Ishikawa (cell line): ENCODE measurements around the gene RBM20.

Experiments
- CEBPB ChIP-seq: IDR thresholded peaks from 2 replicates; pipeline ENCODE4 v1.6.1; 2012
- CREB1 ChIP-seq: IDR thresholded peaks from 2 replicates; pipeline ENCODE4 v1.6.1; 2012; ENCODE audit warnings: low read depth
- EGR1 ChIP-seq: IDR thresholded peaks from 2 replicates; pipeline ENCODE4 v1.6.1; 2012
- EP300 ChIP-seq: IDR thresholded peaks from 2 replicates; pipeline ENCODE4 v1.6.1; 2012; ENCODE audit warnings: borderline replicate concordance
- FOXM1 ChIP-seq: IDR thresholded peaks from 2 replicates; pipeline ENCODE4 v1.6.1; 2012; ENCODE audit warnings: low read depth, borderline replicate concordance
- MAX ChIP-seq: IDR thresholded peaks from 2 replicates; pipeline ENCODE4 v1.6.1; 2012
- NFIC ChIP-seq: IDR thresholded peaks from 2 replicates; pipeline ENCODE4 v1.6.1; 2012
- RAD21 ChIP-seq: IDR thresholded peaks from 2 replicates; pipeline ENCODE4 v1.6.1; 2012; ENCODE audit warnings: low read depth
- REST ChIP-seq: IDR thresholded peaks from 2 replicates; pipeline ENCODE4 v1.6.1; 2012; ENCODE audit warnings: low read depth, mild to moderate bottlenecking
- TAF1 ChIP-seq: IDR thresholded peaks from 2 replicates; pipeline ENCODE4 v1.6.1; 2012; ENCODE audit warnings: low read depth, mild to moderate bottlenecking
- TCF12 ChIP-seq: IDR thresholded peaks from 2 replicates; pipeline ENCODE4 v1.6.1; 2012; ENCODE audit warnings: low read depth
- TEAD4 ChIP-seq: IDR thresholded peaks from 2 replicates; pipeline ENCODE4 v1.6.1; 2012
- USF1 ChIP-seq: IDR thresholded peaks from 2 replicates; pipeline ENCODE4 v1.6.1; 2012
- ZBTB7A ChIP-seq: IDR thresholded peaks from 2 replicates; pipeline ENCODE4 v1.6.1; 2012; ENCODE audit warnings: low read depth

- TF ChIP-seq EP300 (no peak), NFIC (no peak), FOXM1 (no peak), CREB1 (no peak), USF1 (no peak), RAD21 (no peak), EGR1 (no peak), REST (no peak), MAX (no peak), CEBPB (no peak), TCF12 (no peak), TEAD4 (no peak), ZBTB7A (no peak), TAF1 (no peak)
These were observed 8.5 kb downstream of the RBM20 start for GRCh38 chr10:110652475-110653118.
